ENCODE results near the gene TSHZ2.

The TSHZ2 gene

GRCh38 chr20:53220482-53221307 lies 248.5 kb downstream of the TSHZ2 start:
- no peak overlapping the region for H3K27ac ChIP-seq (ENCODE audit: low read length)
- no peaks in the 10 kb centered on the region for H3K9me3 ChIP-seq (ENCODE audit: control insufficient read depth in 2 of 2, low read length in 2 of 2)
- H3K4me1 ChIP-seq (ENCODE audit: control insufficient read depth, insufficient read depth, low read length) = no peaks in the 10 kb centered on the region
- H3K9ac ChIP-seq (ENCODE audit: low read length in 2 of 2) = no peak overlapping the region
- H3K36me3 ChIP-seq (ENCODE audit: control insufficient read depth in 2 of 2, insufficient read depth in 2 of 2, low read length in 2 of 2) = no peaks in the 10 kb centered on the region
- peaks cover 5 to 7% of the 10 kb centered on the region in 2 donors for H3K27me3 ChIP-seq (ENCODE audit: control insufficient read depth in 1 of 2, insufficient read depth in 2 of 2, low read length in 2 of 2)
- H3K4me3 ChIP-seq (ENCODE audit: low read length in 2 of 2) = no peak overlapping the region

- no peaks in the 10 kb centered on the region for H3K4me1 ChIP-seq (ENCODE audit: control insufficient read depth, insufficient read depth, low read length)
- no peaks in the 10 kb centered on the region for H3K36me3 ChIP-seq (ENCODE audit: control insufficient read depth in 2 of 2, insufficient read depth in 2 of 2, low read length in 2 of 2)
- no peak overlapping the region for H3K27ac ChIP-seq (ENCODE audit: low read length)
Observed at GRCh38 chr20:53221731-53222130, 249.6 kb downstream of the TSHZ2 start.

GRCh38 chr20:53222416-53222815 lies 250.3 kb downstream of the TSHZ2 start:
- Histone ChIP-seq H3K4me1 (ENCODE audit: control insufficient read depth, insufficient read depth, low read length) (no peaks in the 10 kb centered on the region), H3K9ac (ENCODE audit: low read length in 2 of 2) (no peak overlapping the region), H3K27me3 (ENCODE audit: control insufficient read depth in 1 of 2, insufficient read depth in 2 of 2, low read length in 2 of 2) (no peaks in the 10 kb centered on the region), H3K36me3 (ENCODE audit: control insufficient read depth in 2 of 2, insufficient read depth in 2 of 2, low read length in 2 of 2) (no peaks in the 10 kb centered on the region), H3K9me3 (ENCODE audit: control insufficient read depth in 2 of 2, low read length in 2 of 2) (no peaks in the 10 kb centered on the region), H3K27ac (ENCODE audit: low read length) (no peak overlapping the region), H3K4me3 (ENCODE audit: low read length in 2 of 2) (no peak overlapping the region)

More at GRCh38 chr20:53221731-53222130, 249.6 kb downstream of the TSHZ2 start:
- H3K4me3 ChIP-seq (ENCODE audit: low read length in 2 of 2) = no peak overlapping the region
- H3K27me3 ChIP-seq (ENCODE audit: control insufficient read depth in 1 of 2, insufficient read depth in 2 of 2, low read length in 2 of 2) = peaks cover under 1 to 4% of the 10 kb centered on the region in 2 donors
- no peak overlapping the region for H3K9ac ChIP-seq (ENCODE audit: low read length in 2 of 2)
- no peaks in the 10 kb centered on the region for H3K9me3 ChIP-seq (ENCODE audit: control insufficient read depth in 2 of 2, low read length in 2 of 2)

- H3K27me3 ChIP-seq (ENCODE audit: control insufficient read depth in 1 of 2, insufficient read depth in 2 of 2, low read length in 2 of 2) = no peaks in the 10 kb centered on the region
- no peak overlapping the region for H3K9ac ChIP-seq (ENCODE audit: low read length in 2 of 2)
- H3K4me1 ChIP-seq (ENCODE audit: control insufficient read depth, insufficient read depth, low read length) = no peaks in the 10 kb centered on the region
- no peak overlapping the region for H3K27ac ChIP-seq (ENCODE audit: low read length)
- H3K9me3 ChIP-seq (ENCODE audit: control insufficient read depth in 2 of 2, low read length in 2 of 2) = no peaks in the 10 kb centered on the region
- H3K36me3 ChIP-seq (ENCODE audit: control insufficient read depth in 2 of 2, insufficient read depth in 2 of 2, low read length in 2 of 2) = no peaks in the 10 kb centered on the region
- H3K4me3 ChIP-seq (ENCODE audit: low read length in 2 of 2) = no peak overlapping the region
Observed at GRCh38 chr20:53222932-53223331, 250.8 kb downstream of the TSHZ2 start.

- Histone ChIP-seq H3K4me1 (ENCODE audit: control insufficient read depth, insufficient read depth, low read length) (no peaks in the 10 kb centered on the region), H3K27ac (ENCODE audit: low read length) (no peak overlapping the region), H3K9me3 (ENCODE audit: control insufficient read depth in 2 of 2, low read length in 2 of 2) (no peaks in the 10 kb centered on the region), H3K27me3 (ENCODE audit: control insufficient read depth in 1 of 2, insufficient read depth in 2 of 2, low read length in 2 of 2) (no peaks in the 10 kb centered on the region), H3K9ac (ENCODE audit: low read length in 2 of 2) (no peak overlapping the region), H3K4me3 (ENCODE audit: low read length in 2 of 2) (no peak overlapping the region), H3K36me3 (ENCODE audit: control insufficient read depth in 2 of 2, insufficient read depth in 2 of 2, low read length in 2 of 2) (no peaks in the 10 kb centered on the region)
Observed at GRCh38 chr20:53223626-53224172, 251.5 kb downstream of the TSHZ2 start.

- Histone ChIP-seq H3K27me3 (ENCODE audit: control insufficient read depth in 1 of 2, insufficient read depth in 2 of 2, low read length in 2 of 2) (no peaks in the 10 kb centered on the region), H3K4me1 (ENCODE audit: control insufficient read depth, insufficient read depth, low read length) (no peaks in the 10 kb centered on the region), H3K9ac (ENCODE audit: low read length in 2 of 2) (no peak overlapping the region), H3K9me3 (ENCODE audit: control insufficient read depth in 2 of 2, low read length in 2 of 2) (no peaks in the 10 kb centered on the region), H3K4me3 (ENCODE audit: low read length in 2 of 2) (no peak overlapping the region), H3K27ac (ENCODE audit: low read length) (no peak overlapping the region), H3K36me3 (ENCODE audit: control insufficient read depth in 2 of 2, insufficient read depth in 2 of 2, low read length in 2 of 2) (no peaks in the 10 kb centered on the region)
Observed at GRCh38 chr20:53224851-53225250, 252.7 kb downstream of the TSHZ2 start.

- Histone ChIP-seq H3K4me3 (ENCODE audit: low read length in 2 of 2) (no peak overlapping the region), H3K9me3 (ENCODE audit: control insufficient read depth in 2 of 2, low read length in 2 of 2) (no peaks in the 10 kb centered on the region), H3K36me3 (ENCODE audit: control insufficient read depth in 2 of 2, insufficient read depth in 2 of 2, low read length in 2 of 2) (no peaks in the 10 kb centered on the region), H3K4me1 (ENCODE audit: control insufficient read depth, insufficient read depth, low read length) (no peaks in the 10 kb centered on the region), H3K9ac (ENCODE audit: low read length in 2 of 2) (no peak overlapping the region), H3K27ac (ENCODE audit: low read length) (no peak overlapping the region), H3K27me3 (ENCODE audit: control insufficient read depth in 1 of 2, insufficient read depth in 2 of 2, low read length in 2 of 2) (no peaks in the 10 kb centered on the region)
Observed at GRCh38 chr20:53226826-53227225, 254.7 kb downstream of the TSHZ2 start.

- Histone ChIP-seq H3K9ac (ENCODE audit: low read length in 2 of 2) (no peak overlapping the region), H3K27ac (ENCODE audit: low read length) (no peak overlapping the region), H3K9me3 (ENCODE audit: control insufficient read depth in 2 of 2, low read length in 2 of 2) (no peaks in the 10 kb centered on the region), H3K4me3 (ENCODE audit: low read length in 2 of 2) (no peak overlapping the region), H3K36me3 (ENCODE audit: control insufficient read depth in 2 of 2, insufficient read depth in 2 of 2, low read length in 2 of 2) (no peaks in the 10 kb centered on the region), H3K27me3 (ENCODE audit: control insufficient read depth in 1 of 2, insufficient read depth in 2 of 2, low read length in 2 of 2) (no peaks in the 10 kb centered on the region), H3K4me1 (ENCODE audit: control insufficient read depth, insufficient read depth, low read length) (no peaks in the 10 kb centered on the region)
Observed at GRCh38 chr20:53227523-53227922, 255.4 kb downstream of the TSHZ2 start.

GRCh38 chr20:53231061-53231460 lies 258.9 kb downstream of the TSHZ2 start:
- Histone ChIP-seq H3K4me3 (ENCODE audit: low read length in 2 of 2) (no peak overlapping the region), H3K27ac (ENCODE audit: low read length) (no peak overlapping the region), H3K36me3 (ENCODE audit: control insufficient read depth in 2 of 2, insufficient read depth in 2 of 2, low read length in 2 of 2) (no peaks in the 10 kb centered on the region), H3K9me3 (ENCODE audit: control insufficient read depth in 2 of 2, low read length in 2 of 2) (no peaks in the 10 kb centered on the region), H3K9ac (ENCODE audit: low read length in 2 of 2) (no peak overlapping the region), H3K27me3 (ENCODE audit: control insufficient read depth in 1 of 2, insufficient read depth in 2 of 2, low read length in 2 of 2) (no peaks in the 10 kb centered on the region), H3K4me1 (ENCODE audit: control insufficient read depth, insufficient read depth, low read length) (no peaks in the 10 kb centered on the region)

- H3K9me3 ChIP-seq (ENCODE audit: control insufficient read depth in 2 of 2, low read length in 2 of 2) = no peaks in the 10 kb centered on the region
- H3K4me3 ChIP-seq (ENCODE audit: low read length in 2 of 2) = no peak overlapping the region
- H3K36me3 ChIP-seq (ENCODE audit: control insufficient read depth in 2 of 2, insufficient read depth in 2 of 2, low read length in 2 of 2) = no peaks in the 10 kb centered on the region
- no peak overlapping the region for H3K27ac ChIP-seq (ENCODE audit: low read length)
- H3K9ac ChIP-seq (ENCODE audit: low read length in 2 of 2) = no peak overlapping the region
- no peaks in the 10 kb centered on the region for H3K4me1 ChIP-seq (ENCODE audit: control insufficient read depth, insufficient read depth, low read length)
- no peaks in the 10 kb centered on the region for H3K27me3 ChIP-seq (ENCODE audit: control insufficient read depth in 1 of 2, insufficient read depth in 2 of 2, low read length in 2 of 2)
Observed at GRCh38 chr20:53237461-53237860, 265.3 kb downstream of the TSHZ2 start.

GRCh38 chr20:53238121-53238660 lies 266.0 kb downstream of the TSHZ2 start:
- Histone ChIP-seq H3K27me3 (ENCODE audit: control insufficient read depth in 1 of 2, insufficient read depth in 2 of 2, low read length in 2 of 2) (no peaks in the 10 kb centered on the region), H3K9ac (ENCODE audit: low read length in 2 of 2) (no peak overlapping the region), H3K4me3 (ENCODE audit: low read length in 2 of 2) (no peak overlapping the region), H3K27ac (ENCODE audit: low read length) (no peak overlapping the region), H3K9me3 (ENCODE audit: control insufficient read depth in 2 of 2, low read length in 2 of 2) (no peaks in the 10 kb centered on the region), H3K36me3 (ENCODE audit: control insufficient read depth in 2 of 2, insufficient read depth in 2 of 2, low read length in 2 of 2) (no peaks in the 10 kb centered on the region), H3K4me1 (ENCODE audit: control insufficient read depth, insufficient read depth, low read length) (no peaks in the 10 kb centered on the region)
